Measurements from ENCODE around the gene GLI3.

DNA sequence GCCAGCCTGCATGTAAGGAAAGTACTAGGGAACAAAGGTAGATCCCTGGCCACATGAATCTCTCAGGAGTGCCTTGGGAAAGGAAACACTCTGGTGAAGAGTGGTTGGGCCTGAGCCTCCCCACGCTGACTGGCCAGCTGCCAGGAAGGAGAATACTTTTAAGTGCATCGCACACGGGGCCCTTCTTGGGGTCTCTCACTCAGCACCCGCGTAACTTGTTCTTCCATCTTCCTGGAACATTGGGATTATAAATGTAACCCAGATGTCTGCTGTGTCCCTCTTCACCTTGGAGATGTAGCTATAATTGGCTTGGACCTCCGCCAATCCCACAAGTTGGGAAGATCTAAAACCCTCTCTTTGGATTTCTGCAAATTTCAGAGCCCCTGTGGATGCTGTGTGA, 4.4 kb upstream of the GLI3 start:
- TF ChIP-seq, protein P1, sequence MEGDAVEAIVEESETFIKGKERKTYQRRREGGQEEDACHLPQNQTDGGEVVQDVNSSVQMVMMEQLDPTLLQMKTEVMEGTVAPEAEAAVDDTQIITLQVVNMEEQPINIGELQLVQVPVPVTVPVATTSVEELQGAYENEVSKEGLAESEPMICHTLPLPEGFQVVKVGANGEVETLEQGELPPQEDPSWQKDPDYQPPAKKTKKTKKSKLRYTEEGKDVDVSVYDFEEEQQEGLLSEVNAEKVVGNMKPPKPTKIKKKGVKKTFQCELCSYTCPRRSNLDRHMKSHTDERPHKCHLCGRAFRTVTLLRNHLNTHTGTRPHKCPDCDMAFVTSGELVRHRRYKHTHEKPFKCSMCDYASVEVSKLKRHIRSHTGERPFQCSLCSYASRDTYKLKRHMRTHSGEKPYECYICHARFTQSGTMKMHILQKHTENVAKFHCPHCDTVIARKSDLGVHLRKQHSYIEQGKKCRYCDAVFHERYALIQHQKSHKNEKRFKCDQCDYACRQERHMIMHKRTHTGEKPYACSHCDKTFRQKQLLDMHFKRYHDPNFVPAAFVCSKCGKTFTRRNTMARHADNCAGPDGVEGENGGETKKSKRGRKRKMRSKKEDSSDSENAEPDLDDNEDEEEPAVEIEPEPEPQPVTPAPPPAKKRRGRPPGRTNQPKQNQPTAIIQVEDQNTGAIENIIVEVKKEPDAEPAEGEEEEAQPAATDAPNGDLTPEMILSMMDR (IDR thresholded peaks at IDR 0.05): no peak
- TF ChIP-seq EZH2 (IDR thresholded peaks at IDR 0.05): no peak

Measured in neural progenitor cell (in vitro differentiated cells).